Fibroblast of gingiva (primary cell): ENCODE measurements around the gene OSBPL5.
A peak's percentile ranks its signal among the peaks of the same experiment; 100 is the strongest.

Experiments used
- DNase-seq: peaks from one replicate; pipeline ENCODE4 v3.0.0-alpha.2; 2011; ENCODE audit warnings: low read depth

The OSBPL5 gene

DNA sequence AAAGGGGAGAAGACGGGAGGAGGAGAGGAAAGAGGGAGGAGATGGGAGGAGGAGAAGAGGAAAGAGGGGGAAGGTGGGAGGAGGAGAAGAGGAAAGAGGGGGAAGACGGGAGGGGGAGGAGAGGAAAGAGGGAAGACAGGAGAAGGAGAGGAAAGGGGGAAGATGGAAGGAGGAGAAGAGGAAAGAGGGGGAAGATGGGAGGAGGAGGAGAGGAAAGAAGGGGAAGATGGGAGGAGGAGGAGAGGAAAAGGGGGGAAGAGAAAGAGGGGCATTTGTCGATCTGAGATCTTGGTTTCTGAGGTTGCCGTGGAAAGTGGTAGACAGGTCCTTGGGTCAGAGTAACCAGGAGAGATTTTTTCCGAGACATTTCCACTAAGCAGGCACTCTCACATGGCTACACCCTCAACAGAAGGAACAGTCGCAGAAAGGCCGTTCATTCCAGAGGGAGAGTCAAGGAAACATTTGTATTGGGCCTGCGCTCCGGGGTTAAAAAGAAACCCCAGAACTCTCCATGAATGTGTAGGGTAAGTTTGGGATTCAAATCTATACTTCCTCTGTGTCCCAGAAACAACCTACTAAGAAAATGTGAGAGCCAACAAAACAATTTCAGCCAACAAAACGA is 68.1 kb downstream of the OSBPL5 start:
- DNase-seq = no peak

DNA sequence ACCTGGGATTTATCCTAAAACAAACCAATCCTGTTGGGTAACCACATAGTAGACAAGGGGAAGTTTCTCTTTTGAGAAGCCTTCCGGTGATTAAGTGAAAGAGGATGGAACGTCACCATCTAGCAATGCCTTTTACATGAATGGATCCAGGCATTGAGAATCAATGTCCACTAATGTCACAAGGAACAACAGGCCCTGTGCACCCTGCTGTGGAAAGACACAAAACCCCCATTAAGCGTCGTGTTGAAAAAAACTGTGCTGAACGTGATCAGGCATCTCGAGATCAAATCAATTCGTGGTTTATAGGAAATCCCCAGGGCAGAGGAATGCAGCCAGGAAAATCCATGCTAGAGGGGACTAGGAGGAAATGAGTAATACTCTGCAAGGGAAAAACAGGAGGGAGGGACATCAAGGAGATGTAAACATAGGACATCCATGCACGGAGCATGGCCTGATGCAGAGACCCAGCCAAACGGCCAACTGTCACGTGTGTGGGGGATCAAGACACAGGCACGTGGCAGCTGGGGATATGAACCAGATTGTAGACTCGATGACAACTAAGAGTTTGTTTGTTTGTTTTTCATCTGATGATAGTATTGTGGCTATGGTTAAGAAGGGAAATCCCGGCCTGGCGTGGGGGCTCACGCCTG is 69.3 kb downstream of the OSBPL5 start:
- DNase-seq = peak; percentile 89

DNA sequence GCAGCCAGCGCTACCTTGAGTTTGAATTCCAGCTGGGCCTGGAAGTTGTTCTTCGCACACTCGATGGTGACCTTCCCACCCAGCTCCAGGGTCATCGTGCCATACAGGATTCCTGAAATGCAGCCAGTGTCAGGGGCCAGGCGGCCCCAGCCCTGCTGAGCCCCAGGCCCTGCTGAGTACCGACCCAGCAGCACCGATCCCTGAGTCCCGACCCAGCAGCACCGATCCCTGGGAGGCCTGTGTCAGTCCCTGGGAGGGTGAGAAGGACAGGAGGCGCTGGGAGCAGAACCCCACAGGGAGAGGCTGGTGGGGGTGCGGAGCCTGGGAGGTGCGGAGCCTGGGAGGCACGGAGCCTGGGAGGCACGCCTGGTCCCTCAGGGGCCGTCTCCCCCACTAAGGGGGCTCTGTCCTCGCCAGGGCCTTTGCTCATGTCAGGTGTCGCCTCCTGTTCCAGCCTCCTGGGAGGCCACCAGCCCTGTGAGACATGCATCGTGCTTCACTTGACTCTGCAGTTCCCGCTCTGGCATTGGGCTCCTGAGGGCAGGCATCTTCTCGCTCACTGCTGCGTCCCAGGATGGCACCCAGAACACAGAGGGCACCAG is 70.8 kb downstream of the OSBPL5 start:
- no peak for DNase-seq

DNA sequence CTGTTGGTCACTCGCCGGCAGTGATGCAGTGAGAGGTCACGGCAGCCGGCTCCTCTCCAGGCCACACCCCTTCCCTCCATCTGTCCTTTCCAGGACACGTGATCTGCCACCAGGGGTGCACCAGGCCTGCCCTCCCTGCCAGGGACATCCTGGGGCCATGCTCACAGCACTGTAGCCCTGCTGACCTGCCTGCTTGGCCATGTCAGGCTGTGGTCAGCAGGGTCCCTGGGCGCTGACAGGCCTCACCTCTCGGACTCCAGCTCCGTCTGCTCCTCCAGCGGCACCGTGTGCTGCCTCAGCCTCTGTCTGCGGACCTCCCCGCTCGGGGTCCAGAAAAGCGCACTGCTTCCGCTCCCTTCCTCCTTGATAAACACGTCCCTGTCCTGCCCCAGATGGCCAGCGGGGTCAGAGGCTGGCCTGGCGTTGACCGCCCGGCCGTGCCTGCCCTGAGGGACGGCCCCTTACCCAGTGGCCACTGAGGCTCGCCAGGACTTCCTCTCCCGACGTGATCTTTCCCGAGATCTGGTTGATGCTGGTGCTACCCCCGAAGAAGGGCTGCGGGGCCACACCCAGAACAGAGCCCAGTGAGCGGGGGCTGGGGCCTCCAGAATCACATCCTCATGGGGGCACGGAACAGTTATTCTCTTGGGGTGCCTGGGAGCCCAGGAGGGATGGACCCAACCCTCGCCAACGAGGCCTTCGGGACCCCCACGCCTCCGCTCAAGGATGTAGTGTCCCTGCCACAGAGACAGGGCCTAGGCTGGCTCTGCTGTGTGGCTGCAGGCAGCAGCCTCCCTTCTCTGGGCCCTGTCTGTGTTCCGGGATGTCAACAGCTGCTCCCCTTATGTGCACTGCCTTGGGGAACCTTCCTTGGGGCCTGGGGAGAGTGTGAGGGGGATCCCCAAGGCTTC is 71.6 kb downstream of the OSBPL5 start:
- no peak for DNase-seq

DNA sequence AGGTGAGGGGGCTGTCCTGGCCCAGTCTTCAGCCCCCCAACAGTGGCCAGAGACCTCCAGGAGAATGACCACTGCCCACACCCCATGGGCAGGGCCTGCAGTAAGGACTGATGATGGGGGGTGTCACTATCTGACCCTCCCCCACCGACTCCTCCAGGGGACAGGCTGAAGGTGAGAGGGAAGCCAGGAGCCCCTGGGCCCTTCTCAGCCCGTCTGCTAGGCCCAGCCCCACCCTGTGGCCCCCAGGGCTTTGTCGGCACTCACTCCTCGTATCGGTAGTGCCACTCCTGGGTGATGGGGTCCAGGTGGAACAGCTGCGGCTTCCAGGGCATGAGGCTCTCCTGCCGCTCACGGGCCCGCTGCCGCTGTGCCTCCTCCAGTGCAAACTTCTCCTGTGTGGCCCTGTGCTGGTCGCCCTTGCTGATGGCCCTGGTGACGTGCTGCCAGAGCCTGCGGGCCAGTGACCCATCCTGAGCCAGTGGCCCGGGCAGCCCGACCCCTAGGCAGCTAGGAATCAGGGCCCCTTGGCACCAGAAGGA is 72.4 kb downstream of the OSBPL5 start:
- no peak for DNase-seq

DNA sequence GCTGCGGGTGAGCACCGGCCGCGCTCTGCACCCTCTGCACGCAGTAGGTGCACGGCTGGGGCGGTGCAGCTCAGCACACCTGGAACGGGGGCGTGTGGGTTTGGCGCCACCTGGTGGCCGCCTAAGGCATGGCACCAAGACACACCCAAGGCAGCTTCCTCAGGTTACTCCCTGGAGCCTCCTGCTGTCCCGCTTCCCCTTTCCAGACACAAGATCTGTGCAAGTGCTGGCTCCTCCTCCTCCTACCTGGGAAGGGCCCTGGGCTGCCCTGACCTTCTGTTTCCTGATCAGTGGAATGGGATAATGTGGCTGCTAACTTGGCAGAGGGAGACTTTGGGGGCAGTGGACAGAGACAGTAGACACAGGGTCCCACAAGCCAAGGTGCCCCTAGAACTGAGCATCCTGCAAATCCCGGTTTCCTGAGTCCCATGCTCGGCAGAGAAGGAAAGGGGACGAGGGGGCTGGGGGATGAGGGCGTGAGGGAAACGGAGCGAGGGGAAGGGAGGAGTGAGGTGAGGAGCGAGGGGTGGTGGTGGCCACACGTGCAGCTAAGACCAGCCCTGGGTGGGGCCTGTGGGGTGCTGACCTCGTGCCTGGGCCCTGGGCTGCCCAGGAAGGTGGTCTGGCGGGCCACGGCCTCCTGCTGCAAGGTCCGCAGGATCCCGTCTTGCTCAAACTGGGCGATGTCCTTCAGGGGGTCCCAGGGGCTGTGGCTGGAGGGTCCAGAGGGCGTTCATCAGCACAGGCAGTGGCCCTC is 73.1 kb downstream of the OSBPL5 start:
- DNase-seq = peak; percentile 43

DNA sequence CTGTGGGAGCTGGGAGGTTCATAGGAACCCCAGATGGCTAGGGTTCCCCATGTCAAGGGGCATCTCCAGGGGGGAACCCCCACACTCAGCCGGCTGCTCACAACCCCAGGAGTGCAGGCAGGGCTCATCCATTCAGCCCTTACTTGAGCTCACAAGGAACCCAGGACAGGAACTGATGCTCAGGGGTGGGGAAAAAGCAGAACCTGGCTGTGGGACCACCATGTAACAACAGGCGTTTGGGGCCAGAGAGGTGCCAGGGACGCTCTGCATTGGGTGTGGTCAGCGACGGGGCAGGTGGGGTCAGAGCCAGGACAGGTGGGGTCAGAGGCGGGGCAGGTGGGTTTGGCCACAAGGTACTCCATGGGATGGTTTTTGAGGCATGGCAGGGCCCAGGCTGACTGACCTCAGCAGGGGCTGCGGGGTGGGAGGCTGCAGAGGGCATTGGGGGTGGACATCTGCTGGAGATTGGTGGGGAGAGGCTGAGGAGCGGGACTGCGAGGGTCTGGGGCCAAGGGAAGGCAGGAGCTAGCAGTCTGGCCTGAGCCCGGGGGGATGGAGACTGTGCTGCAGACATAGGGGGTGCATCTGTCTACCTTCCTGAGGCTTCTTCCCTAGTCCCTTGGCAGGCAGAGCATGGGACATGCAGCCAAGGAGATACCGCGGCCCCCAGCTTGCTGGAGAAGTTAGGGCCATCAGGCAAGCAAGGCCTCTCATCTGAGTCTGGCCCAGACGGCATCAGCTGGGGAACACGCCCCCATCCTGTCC is 73.8 kb downstream of the OSBPL5 start:
- DNase-seq = no peak

DNA sequence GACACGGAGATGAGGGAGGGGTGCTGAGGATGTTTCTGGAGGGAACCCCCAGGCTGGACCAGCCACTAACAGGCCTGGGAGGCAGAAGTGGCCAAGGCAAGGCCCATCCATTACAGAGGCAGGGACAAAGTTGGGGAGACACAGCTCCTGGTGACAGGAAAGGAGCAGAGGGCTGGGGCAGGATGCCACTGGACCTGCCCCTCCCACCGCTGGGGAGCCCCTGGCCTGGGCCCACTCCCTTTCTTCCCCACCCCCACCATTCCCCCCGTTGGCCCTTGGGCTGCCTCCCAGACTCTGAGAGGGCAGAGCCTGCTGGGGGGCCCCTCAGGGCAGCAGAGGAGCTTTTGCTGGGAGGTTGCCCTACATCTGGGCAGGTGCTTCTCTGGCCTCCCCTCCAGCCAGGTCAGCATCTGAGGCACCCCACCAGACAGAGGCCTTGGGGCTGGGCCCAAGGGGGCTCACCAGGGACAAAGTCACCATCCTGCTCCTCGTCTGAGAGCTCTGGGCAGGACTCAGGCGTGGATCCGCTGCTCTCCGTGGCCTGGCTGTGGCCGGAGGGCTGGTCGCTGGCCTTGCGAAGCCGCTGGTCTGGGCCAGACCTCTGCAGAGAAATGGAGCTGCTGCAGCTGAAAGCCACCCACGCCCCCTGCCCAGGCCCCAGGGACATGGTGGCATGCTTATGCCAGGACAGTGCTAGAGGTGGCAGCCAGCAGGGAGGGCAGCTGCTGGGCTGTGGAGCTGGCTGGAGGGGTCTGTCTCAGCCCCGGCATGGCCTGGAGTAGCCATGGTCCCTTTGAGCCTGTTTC is 74.8 kb downstream of the OSBPL5 start:
- DNase-seq = no peak

DNA sequence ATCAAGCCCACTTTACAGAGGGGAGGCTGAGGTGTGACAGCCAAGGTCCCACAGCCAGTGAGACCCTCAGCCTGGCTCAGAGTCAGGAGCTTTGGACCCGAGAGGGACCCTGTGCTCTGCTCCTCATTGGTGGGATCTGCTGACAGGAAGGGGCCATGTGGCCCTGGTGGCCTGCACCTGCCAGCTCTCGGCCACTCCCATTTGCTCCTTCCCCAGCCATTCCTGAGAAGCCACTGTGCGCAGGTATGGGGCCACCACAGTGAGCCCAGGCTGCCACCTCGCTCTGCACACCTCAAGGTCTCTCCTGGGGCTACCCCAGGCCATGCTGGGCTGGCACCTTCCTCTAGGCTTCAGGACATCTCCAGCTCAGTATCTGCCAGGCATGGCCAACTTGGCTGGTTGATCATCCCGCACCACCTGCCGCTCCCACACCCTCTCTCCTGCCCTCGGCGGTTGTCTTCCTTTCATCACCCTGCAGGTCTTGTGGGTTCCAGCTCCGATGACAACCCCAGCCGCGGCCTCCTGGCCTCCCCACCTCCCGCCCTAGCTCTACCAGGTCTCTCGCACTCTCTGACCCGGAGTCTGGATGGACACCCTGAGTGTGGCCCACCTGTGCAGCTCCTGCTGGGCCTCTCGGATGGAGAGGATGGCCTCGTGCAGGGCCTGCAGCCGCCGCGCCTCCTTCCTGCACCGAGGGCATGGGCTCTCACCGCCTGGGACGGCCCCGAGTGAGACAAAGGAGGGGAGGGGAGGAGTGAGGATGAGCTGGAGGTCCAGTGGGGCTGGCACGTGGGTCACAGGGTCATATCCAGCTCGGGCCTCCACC is 75.7 kb downstream of the OSBPL5 start:
- DNase-seq = no peak

DNA sequence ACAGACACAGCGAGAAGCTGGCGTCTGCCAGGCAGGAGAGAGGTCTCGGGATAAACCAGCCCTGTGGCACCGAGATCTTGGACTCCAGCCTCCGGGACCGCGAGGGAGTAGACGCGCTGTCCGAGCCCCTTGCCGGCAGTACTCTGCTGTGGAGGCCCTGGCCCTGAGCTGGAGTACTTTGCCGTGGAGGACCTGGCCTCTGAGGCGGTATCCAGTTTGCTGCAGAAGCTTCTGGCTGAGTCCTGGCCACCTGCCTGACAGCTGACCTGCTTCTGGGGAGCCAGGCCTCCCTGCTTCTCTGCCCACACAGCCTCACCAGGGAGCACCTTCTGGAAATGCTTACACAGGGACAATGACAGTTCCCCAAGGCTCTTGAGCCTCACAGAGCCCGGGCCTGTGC is 76.3 kb downstream of the OSBPL5 start:
- no peak for DNase-seq

DNA sequence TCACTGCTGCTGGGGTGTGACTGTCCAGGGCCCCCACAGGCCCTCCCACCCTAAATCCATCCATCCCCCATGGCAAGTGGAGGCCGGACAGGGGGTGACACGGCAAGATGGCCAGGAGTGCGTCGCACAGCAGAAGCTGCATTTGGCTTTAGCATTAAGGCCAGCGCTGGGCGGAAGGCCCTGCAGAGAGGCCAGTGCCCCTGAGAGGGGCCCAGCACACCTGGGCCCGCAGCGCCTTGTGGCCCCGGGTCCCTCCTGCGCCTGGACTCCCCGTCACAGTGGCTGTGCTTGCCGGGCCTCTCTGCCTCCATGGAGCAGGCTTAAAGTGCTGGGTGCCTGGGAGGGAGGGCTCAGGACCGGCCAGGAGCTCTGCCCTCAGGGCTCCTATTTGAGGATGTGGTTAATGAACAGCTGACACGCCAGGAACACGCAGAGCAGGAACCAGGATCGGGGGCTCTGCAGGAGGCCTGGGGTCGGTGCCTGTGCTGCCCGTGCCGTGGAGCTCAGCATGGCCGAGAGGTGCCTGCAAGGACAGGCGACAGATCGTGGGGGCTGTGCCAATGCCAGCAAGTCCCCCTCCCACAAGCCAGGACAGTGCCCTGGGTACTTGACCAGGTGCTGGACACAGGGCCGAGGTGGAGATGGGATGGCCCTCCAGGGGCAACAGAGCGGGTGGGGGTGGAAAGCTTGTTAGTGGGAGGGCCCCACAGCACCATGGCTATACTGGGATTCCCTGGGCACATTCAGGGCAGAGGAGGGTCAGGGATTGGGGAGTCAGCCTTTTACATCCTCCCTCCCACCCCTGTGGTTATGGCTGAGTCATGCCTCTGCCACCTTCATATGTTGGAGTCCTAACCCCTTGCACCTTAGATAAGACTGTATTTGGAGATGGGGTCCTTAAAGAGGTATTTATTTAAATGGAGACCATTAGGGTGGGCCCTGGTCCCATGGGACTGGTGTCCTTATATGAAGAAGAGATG is 77.0 kb downstream of the OSBPL5 start:
- DNase-seq = no peak

DNA sequence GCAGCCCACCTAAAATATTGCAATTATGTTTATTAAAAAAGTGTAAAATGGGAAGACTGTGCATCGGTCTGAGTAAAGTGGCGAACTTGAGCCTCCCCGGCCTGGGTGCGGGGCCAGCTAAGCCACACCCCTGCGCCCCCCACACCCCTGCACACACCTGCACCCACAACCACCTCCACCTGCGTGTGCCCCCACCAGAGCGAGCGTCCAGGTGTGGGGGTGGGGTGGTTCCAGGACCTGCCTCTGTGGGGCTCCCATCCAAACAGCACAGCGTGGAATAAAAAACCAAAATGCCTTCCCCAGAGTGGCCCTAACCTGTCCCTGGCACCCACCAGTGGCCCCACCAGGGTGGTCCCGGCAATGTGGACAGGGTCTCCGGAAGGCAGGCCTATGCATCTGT is 77.7 kb downstream of the OSBPL5 start:
- DNase-seq = no peak

DNA sequence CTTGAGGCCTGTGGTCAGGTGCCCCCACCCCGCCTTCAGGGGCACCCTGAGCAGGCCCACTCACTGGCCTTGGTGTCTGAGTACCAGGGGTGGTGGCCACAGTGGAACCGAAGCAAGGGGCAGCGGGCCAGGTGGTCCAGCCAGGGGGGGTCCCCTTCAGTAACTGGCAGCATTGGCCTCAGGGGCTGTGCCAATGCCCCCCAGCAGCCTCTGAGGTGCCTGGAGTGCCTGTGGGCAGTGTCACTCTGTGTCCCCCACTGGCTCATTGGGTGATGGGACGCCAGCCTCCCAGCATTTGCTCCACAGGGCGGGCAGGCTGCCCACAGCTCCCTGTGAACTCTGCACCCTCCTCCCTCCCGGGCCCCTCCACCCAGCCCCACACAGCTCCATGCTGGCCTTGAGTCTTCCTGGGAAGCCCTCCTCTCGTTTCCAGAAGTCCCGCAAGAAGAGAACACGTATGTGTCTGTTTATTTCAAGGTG is 78.4 kb downstream of the OSBPL5 start:
- no peak for DNase-seq

DNA sequence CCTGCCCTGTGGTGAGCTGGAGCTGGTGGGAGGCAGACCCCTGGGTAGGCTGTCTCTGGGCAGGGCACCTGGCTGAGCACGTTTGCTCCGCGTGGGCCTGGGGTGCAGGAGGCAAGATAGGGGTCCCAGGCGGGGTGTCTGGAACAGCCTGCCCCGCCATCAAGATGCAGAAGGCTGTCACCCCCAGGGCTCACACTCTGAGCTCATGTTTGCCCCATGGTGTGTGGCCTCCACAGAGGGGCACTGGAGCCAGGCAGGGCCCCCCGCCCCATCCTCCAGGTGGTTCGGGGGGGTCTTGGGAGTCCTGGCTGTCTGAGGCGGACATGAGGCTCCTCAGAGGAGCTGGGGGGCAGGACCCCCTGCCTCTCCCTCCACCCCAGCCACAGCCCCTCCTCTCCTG is 79.0 kb downstream of the OSBPL5 start:
- no peak for DNase-seq

DNA sequence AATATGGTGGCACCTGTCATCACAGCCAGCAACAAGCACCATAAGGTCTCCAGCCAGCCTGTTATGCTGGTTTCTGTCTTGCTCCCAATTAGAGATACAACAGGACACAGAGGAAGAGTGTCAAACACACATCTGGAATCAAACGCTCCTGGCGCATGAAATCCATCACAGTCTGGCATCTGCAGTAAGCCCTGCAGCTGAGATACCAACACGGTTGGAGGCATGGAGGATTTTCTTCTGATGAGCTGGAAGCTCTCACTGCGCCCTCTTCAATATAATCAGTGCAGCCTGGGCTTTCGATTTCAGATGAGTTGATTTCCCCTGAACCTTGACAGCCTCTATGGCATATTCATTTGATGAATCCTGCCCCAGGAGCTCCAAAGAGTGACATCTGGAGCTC is 80.1 kb downstream of the OSBPL5 start:
- peak; percentile 23 for DNase-seq

DNA sequence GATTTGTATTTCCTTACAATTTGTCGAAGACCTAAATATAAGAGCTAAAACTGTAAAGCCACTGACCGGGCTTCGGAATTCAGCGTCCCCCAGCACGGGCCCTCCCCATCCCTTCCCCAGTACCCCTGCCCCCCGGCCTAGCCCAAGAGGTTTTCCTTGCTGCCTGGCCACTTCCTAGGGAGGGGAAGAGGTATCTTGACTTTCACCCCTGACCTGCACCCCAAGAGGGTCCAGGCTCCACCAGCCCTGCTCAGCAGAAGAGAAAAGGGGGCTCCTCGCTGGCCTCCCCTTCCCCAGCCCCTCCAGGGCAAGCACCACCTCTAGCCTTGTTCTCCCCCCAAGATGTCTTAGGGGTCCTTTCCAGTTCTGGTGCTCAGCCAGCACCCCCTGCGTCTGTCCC is 81.8 kb downstream of the OSBPL5 start:
- no peak for DNase-seq

DNA sequence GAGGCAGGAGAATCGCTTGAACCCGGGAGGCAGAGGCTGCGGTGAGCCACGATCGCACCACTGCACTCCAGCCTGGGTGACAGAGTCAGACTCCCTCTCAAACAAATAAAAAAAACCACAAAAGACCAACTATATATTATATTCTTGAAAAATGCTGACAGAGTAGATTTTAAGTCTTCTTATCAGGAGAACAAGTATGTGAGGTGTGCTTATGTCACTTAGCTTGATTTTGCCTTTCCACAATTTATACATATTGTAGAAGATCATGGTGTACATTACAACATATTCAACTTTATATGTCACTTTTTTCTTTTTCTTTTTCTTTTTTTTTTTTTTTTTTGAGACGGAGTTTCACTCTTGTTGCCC is 83.7 kb downstream of the OSBPL5 start:
- DNase-seq = no peak
